Gastroesophageal sphincter (tissue), 3 donors: Measurements from ENCODE around the gene KREMEN1.

Experiments used
- EP300 ChIP-seq: sonication (generic); formaldehyde crosslinking; IDR thresholded peaks from one replicate; pipeline ENCODE4 v1.6.1; 2017; ENCODE audit warnings: antibody characterized with exemption, mild to moderate bottlenecking
- TF ChIP-seq, protein P1 (sequence below), 4 experiments: fragments of 200-600 bp in 2 of 4; fragments of 450-650 bp in 2 of 4; sonication (generic) in 1 of 4; IDR thresholded peaks; one replicate each; pipeline ENCODE4 v1.5.1; 2017 to 2019; ENCODE audit warnings: antibody characterized with exemption in 4 of 4, mild to moderate bottlenecking in 2 of 4, moderate library complexity in 2 of 4

GRCh38 chr22:29081517-29082236, 8.8 kb downstream of the KREMEN1 start:
- TF ChIP-seq, protein P1, sequence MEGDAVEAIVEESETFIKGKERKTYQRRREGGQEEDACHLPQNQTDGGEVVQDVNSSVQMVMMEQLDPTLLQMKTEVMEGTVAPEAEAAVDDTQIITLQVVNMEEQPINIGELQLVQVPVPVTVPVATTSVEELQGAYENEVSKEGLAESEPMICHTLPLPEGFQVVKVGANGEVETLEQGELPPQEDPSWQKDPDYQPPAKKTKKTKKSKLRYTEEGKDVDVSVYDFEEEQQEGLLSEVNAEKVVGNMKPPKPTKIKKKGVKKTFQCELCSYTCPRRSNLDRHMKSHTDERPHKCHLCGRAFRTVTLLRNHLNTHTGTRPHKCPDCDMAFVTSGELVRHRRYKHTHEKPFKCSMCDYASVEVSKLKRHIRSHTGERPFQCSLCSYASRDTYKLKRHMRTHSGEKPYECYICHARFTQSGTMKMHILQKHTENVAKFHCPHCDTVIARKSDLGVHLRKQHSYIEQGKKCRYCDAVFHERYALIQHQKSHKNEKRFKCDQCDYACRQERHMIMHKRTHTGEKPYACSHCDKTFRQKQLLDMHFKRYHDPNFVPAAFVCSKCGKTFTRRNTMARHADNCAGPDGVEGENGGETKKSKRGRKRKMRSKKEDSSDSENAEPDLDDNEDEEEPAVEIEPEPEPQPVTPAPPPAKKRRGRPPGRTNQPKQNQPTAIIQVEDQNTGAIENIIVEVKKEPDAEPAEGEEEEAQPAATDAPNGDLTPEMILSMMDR (IDR thresholded peaks at IDR 0.05): no peak
- no peak for TF ChIP-seq EP300
